Testis (tissue), 3 donors: Measurements from ENCODE around the gene PLA2G2D. TPM values are rescaled to one million over a fixed set of nuclear protein-coding genes. Genes with fewer than 3 reads are reported as not detected.

ENCODE experiments used
- DNase-seq: peaks from one replicate; pipeline ENCODE4 v3.0.0-alpha.2; 2019
- H3K27ac ChIP-seq, 2 donors: fragments of 200-600 bp; sonication (generic); one replicate each; pipeline ENCODE4 v1.5.1; 2019
- H3K27me3 ChIP-seq: fragments of 200-600 bp; sonication (generic); one replicate; pipeline ENCODE4 v1.5.1; 2019
- H3K36me3 ChIP-seq: fragments of 200-600 bp; sonication (generic); one replicate; pipeline ENCODE4 v1.5.1; 2017; ENCODE audit warnings: low read depth; ENCODE audit errors: missing control alignments
- H3K4me1 ChIP-seq: fragments of 200-600 bp; sonication (generic); one replicate; pipeline ENCODE4 v1.5.1; 2019
- H3K4me3 ChIP-seq, 2 donors: fragments of 200-600 bp; sonication (generic); one replicate each; pipeline ENCODE4 v1.5.1; 2017 to 2019
- H3K9me3 ChIP-seq: fragments of 200-600 bp; sonication (generic); one replicate; pipeline ENCODE4 v1.5.1; 2017
- POLR2A ChIP-seq: fragments of 450-650 bp; IDR thresholded peaks from one replicate; pipeline ENCODE4 v1.6.1; 2017; ENCODE audit warnings: antibody characterized with exemption, mild to moderate bottlenecking, moderate library complexity
- WGBS, 2 donors: methylation state at CpG; one replicate each; pipeline ENCODE4 v1.1.5; 2018; 5-methylcytosine and 5-hydroxymethylcytosine counted together
- intact Hi-C: fragments of 100-400 bp; cut with DNase I; formaldehyde crosslinking; loops from one replicate; pipeline ENCODE4 v1.15.1; 2023; ENCODE audit warnings: low total_unique reads
- polyA plus RNA-seq: library from polyadenylated mRNA; stranded (reverse); fragments of 350-450 nt; fragmentation: Illumina TruSeq; extraction: RNeasy Lipid Tissue Mini Kit (QIAGEN cat#74804); gene quantifications from one replicate; pipeline ENCODE4 v1.2.3, GENCODE V29; 2014; ENCODE audit warnings: low read depth, low replicate concordance; ENCODE audit not compliant: insufficient read depth
- total RNA-seq, 2 donors: library from RNA; depleted of rRNA; stranded (reverse); fragments of >200 nt; gene quantifications; one replicate each; pipeline ENCODE4 v1.2.3, GENCODE V29; 2016
- TF ChIP-seq, protein P1 (sequence below), 3 experiments: fragments of 450-650 bp in 2 of 3; fragments of 200-600 bp in 1 of 3; sonication (generic) in 1 of 3; IDR thresholded peaks; one replicate each; pipeline ENCODE4 v1.5.1; 2016 to 2019; ENCODE audit warnings: antibody characterized with exemption in 3 of 3, mild to moderate bottlenecking in 2 of 3, moderate library complexity in 1 of 3

The PLA2G2D gene
- total and polyA plus RNA-seq, 3 donors from 2014 or later: 0.16 to 3.7 TPM; not detected in 1

GRCh38 chr1:20109223-20109856 is 10.0 kb downstream of the PLA2G2D start:
- no peaks in the 10 kb centered on the region for H3K36me3 ChIP-seq
- no peak for TF ChIP-seq POLR2A
- TF ChIP-seq, protein P1, sequence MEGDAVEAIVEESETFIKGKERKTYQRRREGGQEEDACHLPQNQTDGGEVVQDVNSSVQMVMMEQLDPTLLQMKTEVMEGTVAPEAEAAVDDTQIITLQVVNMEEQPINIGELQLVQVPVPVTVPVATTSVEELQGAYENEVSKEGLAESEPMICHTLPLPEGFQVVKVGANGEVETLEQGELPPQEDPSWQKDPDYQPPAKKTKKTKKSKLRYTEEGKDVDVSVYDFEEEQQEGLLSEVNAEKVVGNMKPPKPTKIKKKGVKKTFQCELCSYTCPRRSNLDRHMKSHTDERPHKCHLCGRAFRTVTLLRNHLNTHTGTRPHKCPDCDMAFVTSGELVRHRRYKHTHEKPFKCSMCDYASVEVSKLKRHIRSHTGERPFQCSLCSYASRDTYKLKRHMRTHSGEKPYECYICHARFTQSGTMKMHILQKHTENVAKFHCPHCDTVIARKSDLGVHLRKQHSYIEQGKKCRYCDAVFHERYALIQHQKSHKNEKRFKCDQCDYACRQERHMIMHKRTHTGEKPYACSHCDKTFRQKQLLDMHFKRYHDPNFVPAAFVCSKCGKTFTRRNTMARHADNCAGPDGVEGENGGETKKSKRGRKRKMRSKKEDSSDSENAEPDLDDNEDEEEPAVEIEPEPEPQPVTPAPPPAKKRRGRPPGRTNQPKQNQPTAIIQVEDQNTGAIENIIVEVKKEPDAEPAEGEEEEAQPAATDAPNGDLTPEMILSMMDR (IDR thresholded peaks at IDR 0.05): no peak
- H3K27ac ChIP-seq: no peak overlapping the region
- 83 to 86% methylated on average over 3 to 4 of the region's 4 CpGs for WGBS, 2 donors
- intact Hi-C loops: loop anchor here (10.0 kb wide), 1 partner anchor 95 kb away; no protein-coding TSS in a partner anchor
- peaks cover 15% of the 10 kb centered on the region for H3K4me1 ChIP-seq
- H3K4me3 ChIP-seq: no peak overlapping the region
- no peak for DNase-seq
- H3K27me3 ChIP-seq: no peaks in the 10 kb centered on the region
- H3K9me3 ChIP-seq: no peaks in the 10 kb centered on the region

DNA sequence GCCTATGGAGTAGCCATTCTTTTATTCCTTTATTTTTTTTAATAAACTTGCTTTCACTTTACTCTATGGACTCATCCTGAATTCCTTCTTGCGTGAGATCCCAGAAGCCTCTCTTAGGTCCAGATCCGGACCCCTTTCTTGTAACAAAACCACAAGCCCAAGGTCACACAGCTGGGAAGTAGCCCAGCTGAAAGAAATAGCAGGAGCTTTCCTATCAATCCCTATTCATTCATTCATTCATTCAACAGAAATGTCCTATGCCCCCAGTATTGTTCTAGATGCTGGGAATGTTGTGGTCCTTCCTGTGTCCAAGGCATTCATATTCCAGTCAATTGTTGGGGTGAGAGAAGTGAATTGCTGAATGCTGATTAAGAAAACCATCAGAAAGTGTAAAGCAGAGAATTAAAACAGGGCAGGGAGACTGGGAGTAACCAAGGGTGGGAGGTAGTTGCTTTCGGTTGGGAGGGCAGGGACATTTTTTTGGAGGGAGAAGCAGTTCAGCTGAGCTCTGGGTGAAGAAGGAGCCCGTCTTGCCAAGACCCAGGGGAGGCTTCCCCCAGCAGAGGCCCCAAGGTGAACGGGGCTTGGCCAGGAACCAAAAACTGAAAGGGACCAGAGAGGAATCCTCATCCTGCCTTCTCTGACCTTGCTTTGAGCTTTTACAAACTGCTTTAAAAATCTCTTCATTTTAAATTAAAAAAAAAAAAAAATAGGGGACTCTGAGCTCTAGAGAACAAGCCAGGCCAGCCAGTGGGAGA is 10.8 kb downstream of the PLA2G2D start:
- H3K36me3 ChIP-seq: no peaks in the 10 kb centered on the region
- DNase-seq: no peak
- H3K4me3 ChIP-seq: no peak overlapping the region
- no peak overlapping the region for H3K27ac ChIP-seq
- peaks cover 15% of the 10 kb centered on the region for H3K4me1 ChIP-seq
- intact Hi-C loops: loop anchor here (10.0 kb wide), 1 partner anchor 96 kb away; no protein-coding TSS in a partner anchor
- WGBS, 2 donors: 31 to 35% methylated on average over 5 of the region's 5 CpGs
- H3K27me3 ChIP-seq: no peaks in the 10 kb centered on the region
- TF ChIP-seq, protein P1 (IDR thresholded peaks at IDR 0.05): no peak
- TF ChIP-seq POLR2A: no peak
- no peaks in the 10 kb centered on the region for H3K9me3 ChIP-seq

- 35 to 53% methylated on average over 4 of the region's 4 CpGs for WGBS, 2 donors
- H3K27ac ChIP-seq: no peak overlapping the region
- no peak overlapping the region for H3K4me3 ChIP-seq
- H3K4me1 ChIP-seq: peaks cover 15% of the 10 kb centered on the region
- no peak for DNase-seq
- no peaks in the 10 kb centered on the region for H3K27me3 ChIP-seq
- no peak for TF ChIP-seq POLR2A
- TF ChIP-seq, protein P1 (IDR thresholded peaks at IDR 0.05): no peak
- intact Hi-C loops: loop anchor here (10.0 kb wide), 1 partner anchor 97 kb away; no protein-coding TSS in a partner anchor
- H3K9me3 ChIP-seq: no peaks in the 10 kb centered on the region
- H3K36me3 ChIP-seq: no peaks in the 10 kb centered on the region
These were observed 11.5 kb downstream of the PLA2G2D start for GRCh38 chr1:20107796-20108195.

- intact Hi-C loops: loop anchor here (10.0 kb wide), 1 partner anchor 97 kb away; no protein-coding TSS in a partner anchor
- Histone ChIP-seq H3K27ac (no peak overlapping the region), H3K9me3 (no peaks in the 10 kb centered on the region), H3K4me3 (no peak overlapping the region), H3K36me3 (no peaks in the 10 kb centered on the region), H3K27me3 (no peaks in the 10 kb centered on the region), H3K4me1 (peaks cover 15% of the 10 kb centered on the region)
- no peak for DNase-seq
- TF ChIP-seq, protein P1 (IDR thresholded peaks at IDR 0.05): no peak
- no peak for TF ChIP-seq POLR2A
- WGBS, 2 donors: 81 to 98% methylated on average over 4 of the region's 4 CpGs
These were observed 12.0 kb downstream of the PLA2G2D start for GRCh38 chr1:20107351-20107750.
